IMR-90 (cell line): Measurements from ENCODE around the gene CETN3. TPM values are rescaled to one million over a fixed set of nuclear protein-coding genes. Genes with fewer than 3 reads are reported as not detected.

Experiments used
- ATAC-seq: fragments of 200-7000 bp; cut with Tn5 transposase; 2 replicates; pipeline ENCODE4 v1.9.1; 2020; ENCODE audit warnings: low read depth, mild to moderate bottlenecking, moderate library complexity
- BruUV-seq: library from RNA; stranded (reverse); fragments of 400-500 nt; replicated peaks from 2 replicates; lab custom pipeline; 2021; lab: Mats Ljungman, UMichigan
- CTCF ChIA-PET: fragments of 300-600 bp; formaldehyde crosslinking; extraction: SDS; loops from one replicate; lab custom pipeline; 2021; ENCODE audit warnings: antibody characterized with exemption; lab: Yijun Ruan, JAX
- POLR2A ChIA-PET: fragments of 300-600 bp; sonication (Branson Sonifier 250); formaldehyde crosslinking; loops from one replicate; lab custom pipeline; 2022; ENCODE audit warnings: antibody characterized with exemption; ENCODE audit not compliant: unreplicated experiment; lab: Charles Lee
- DNase-seq: peaks from one replicate; pipeline ENCODE4 v3.0.0; 2013
- H2AFZ ChIP-seq: replicated peaks from 2 replicates; pipeline ENCODE3; 2013; ENCODE audit warnings: low read length, mild to moderate bottlenecking; ENCODE audit not compliant: poor library complexity
- H2AK5ac ChIP-seq: 2 replicates; pipeline ENCODE4 v1.6.1; 2013; ENCODE audit warnings: low read depth, low read length, inconsistent platforms
- H2AK9ac ChIP-seq: replicated peaks from 2 replicates; pipeline ENCODE3; 2013; ENCODE audit warnings: mild to moderate bottlenecking, low read depth, low read length, moderate library complexity; ENCODE audit not compliant: poor library complexity
- H2BK120ac ChIP-seq: 2 replicates; pipeline ENCODE4 v1.6.1; 2013; ENCODE audit warnings: low read depth, low read length, inconsistent platforms
- H2BK15ac ChIP-seq: 3 replicates; pipeline ENCODE4 v1.6.1; 2013; ENCODE audit warnings: low read depth, low read length, inconsistent platforms
- H2BK20ac ChIP-seq: 2 replicates; pipeline ENCODE4 v1.6.1; 2013; ENCODE audit warnings: low read depth, mild to moderate bottlenecking, inconsistent platforms, low read length, moderate library complexity
- H2BK5ac ChIP-seq: 2 replicates; pipeline ENCODE4 v1.6.1; 2013; ENCODE audit warnings: mild to moderate bottlenecking, low read depth, low read length, inconsistent platforms; ENCODE audit not compliant: poor library complexity, severe bottlenecking
- H3K14ac ChIP-seq: replicated peaks from 2 replicates; pipeline ENCODE4 v1.6.1; 2013; ENCODE audit warnings: low read depth, low read length, inconsistent platforms
- H3K18ac ChIP-seq: 2 replicates; pipeline ENCODE4 v1.6.1; 2013; ENCODE audit warnings: low read depth, low read length, control low read depth
- H3K23ac ChIP-seq: 2 replicates; pipeline ENCODE4 v1.6.1; 2013; ENCODE audit warnings: low read depth, low read length, inconsistent platforms
- H3K27ac ChIP-seq: 2 replicates; pipeline ENCODE4 v1.5.1; 2013; ENCODE audit warnings: mild to moderate bottlenecking, control low read depth, low read length; ENCODE audit not compliant: insufficient read depth
- H3K27me3 ChIP-seq: 2 replicates; pipeline ENCODE4 v1.6.1; 2013; ENCODE audit warnings: low read length; ENCODE audit not compliant: control insufficient read depth, insufficient read depth
- H3K36me3 ChIP-seq: 2 replicates; pipeline ENCODE4 v1.6.1; 2013; ENCODE audit warnings: low read length, mixed read lengths; ENCODE audit not compliant: control insufficient read depth, insufficient read depth
- H3K4ac ChIP-seq: 2 replicates; pipeline ENCODE4 v1.6.1; 2013; ENCODE audit warnings: low read depth, low read length, inconsistent platforms
- H3K4me1 ChIP-seq: 2 replicates; pipeline ENCODE4 v1.6.1; 2013; ENCODE audit warnings: low read length, mixed read lengths; ENCODE audit not compliant: control insufficient read depth, insufficient read depth
- H3K4me2 ChIP-seq: 2 replicates; pipeline ENCODE4 v1.6.1; 2013; ENCODE audit warnings: low read depth, mild to moderate bottlenecking, control low read depth, low read length, moderate library complexity
- H3K4me3 ChIP-seq: 2 replicates; pipeline ENCODE4 v1.5.1; 2013; ENCODE audit warnings: low read depth, mild to moderate bottlenecking, control low read depth, low read length, moderate library complexity; ENCODE audit not compliant: insufficient read depth
- H3K56ac ChIP-seq: 2 replicates; pipeline ENCODE4 v1.6.1; 2013; ENCODE audit warnings: low read length, inconsistent platforms; ENCODE audit not compliant: insufficient read depth; ENCODE audit errors: extremely low read depth
- H3K79me1 ChIP-seq, 2 experiments: 2 replicates each; pipeline ENCODE4 v1.6.1; 2013; ENCODE audit warnings: low read length in 2 of 2, inconsistent platforms in 1 of 2, low read depth in 1 of 2
- H3K9ac ChIP-seq: 2 replicates; pipeline ENCODE4 v1.6.1; 2013; ENCODE audit warnings: low read depth, low read length, control low read depth
- H3K9me1 ChIP-seq: 2 replicates; pipeline ENCODE4 v1.6.1; 2013; ENCODE audit warnings: low read length, inconsistent platforms; ENCODE audit not compliant: insufficient read depth
- H3K9me3 ChIP-seq: 2 replicates; pipeline ENCODE4 v1.6.1; 2013; ENCODE audit warnings: low read length; ENCODE audit not compliant: control insufficient read depth, insufficient read depth
- H4K20me1 ChIP-seq: 2 replicates; pipeline ENCODE4 v1.6.1; 2013; ENCODE audit warnings: low read length, inconsistent platforms; ENCODE audit not compliant: insufficient read depth
- H4K5ac ChIP-seq: 2 replicates; pipeline ENCODE4 v1.6.1; 2013; ENCODE audit warnings: mild to moderate bottlenecking, low read depth, low read length, control low read depth
- H4K8ac ChIP-seq, 2 experiments: 2 replicates each; pipeline ENCODE4 v1.6.1; 2013; ENCODE audit warnings: low read depth in 2 of 2, low read length in 2 of 2, control low read depth in 1 of 2, inconsistent platforms in 1 of 2
- H4K91ac ChIP-seq: 2 replicates; pipeline ENCODE4 v1.6.1; 2013; ENCODE audit warnings: low read depth, low read length, inconsistent platforms; ENCODE audit not compliant: insufficient read depth
- CEBPB ChIP-seq: IDR thresholded peaks from 2 replicates; pipeline ENCODE4 v1.6.1; 2012; ENCODE audit warnings: low read depth, low read length, improper control_type of control experiment
- CHD1 ChIP-seq: IDR thresholded peaks from 2 replicates; pipeline ENCODE4 v1.6.1; 2012; ENCODE audit warnings: low read depth, low read length, improper control_type of control experiment
- FOS ChIP-seq: fragments of 150-350 bp; IDR thresholded peaks from 2 replicates; pipeline ENCODE4 v1.6.1; 2016; ENCODE audit warnings: low read depth, low read length
- MAFK ChIP-seq: IDR thresholded peaks from 2 replicates; pipeline ENCODE4 v1.6.1; 2012; ENCODE audit warnings: low read depth, low read length, improper control_type of control experiment
- MAZ ChIP-seq: IDR thresholded peaks from 2 replicates; pipeline ENCODE4 v1.6.1; 2012; ENCODE audit warnings: low read depth, mild to moderate bottlenecking, low read length, improper control_type of control experiment, moderate library complexity, borderline replicate concordance
- NFE2L2 ChIP-seq: fragments of 150-350 bp; IDR thresholded peaks from 2 replicates; pipeline ENCODE4 v1.6.1; 2016; ENCODE audit warnings: low read depth, mild to moderate bottlenecking, low read length
- POLR2A ChIP-seq: IDR thresholded peaks from 2 replicates; pipeline ENCODE4 v1.6.1; 2012; ENCODE audit warnings: mild to moderate bottlenecking, low read depth, low read length
- SMC3 ChIP-seq: fragments of 150-350 bp; IDR thresholded peaks from 2 replicates; pipeline ENCODE4 v1.6.1; 2016; ENCODE audit warnings: low read depth, mild to moderate bottlenecking, antibody characterized with exemption, low read length, moderate library complexity
- WGBS, 2 experiments: methylation state at CpG; one replicate each; pipeline versions ENCODE4 v1.1.5 to v1.1.7; 2013; ENCODE audit warnings: missing lambda C conversion rate in 2 of 2; ENCODE audit not compliant: insufficient read length in 1 of 2; ENCODE audit errors: extremely low coverage in 2 of 2; 5-methylcytosine and 5-hydroxymethylcytosine counted together
- dilution Hi-C: fragments of 300-500 bp; cut with HindIII; formaldehyde crosslinking; loops from one replicate; pipeline ENCODE4 v1.14.3; 2018; ENCODE audit warnings: low sequenced_read_pairs; ENCODE audit not compliant: unreplicated experiment
- in situ Hi-C: fragments of 300-500 bp; cut with MboI; formaldehyde crosslinking; loops from 3 replicates; pipeline ENCODE4 v1.14.3; 2019; ENCODE audit warnings: low sequenced_read_pairs, inconsistent platforms, mixed read lengths
- intact Hi-C: fragments of 100-400 bp; cut with micrococcal nuclease; formaldehyde crosslinking; loops from 2 replicates; pipeline ENCODE4 v1.10.0; 2022
- polyA plus RNA-seq, 3 experiments: library from polyadenylated mRNA; depleted of rRNA; stranded (reverse); fragments of >200 nt; gene quantifications; 2 replicates each; pipeline ENCODE4 v1.2.3, GENCODE V29; 2012; ENCODE audit warnings: low replicate concordance in 1 of 3
- total RNA-seq: library from RNA; depleted of rRNA; stranded (reverse); fragments of >200 nt; gene quantifications from 2 replicates; pipeline ENCODE4 v1.2.3, GENCODE V29; 2012

Gene CETN3
- total and polyA plus RNA-seq, 2 of the 4 experiments (the other 2 are of a cell fraction) = 1.1 to 6.5 TPM

DNA sequence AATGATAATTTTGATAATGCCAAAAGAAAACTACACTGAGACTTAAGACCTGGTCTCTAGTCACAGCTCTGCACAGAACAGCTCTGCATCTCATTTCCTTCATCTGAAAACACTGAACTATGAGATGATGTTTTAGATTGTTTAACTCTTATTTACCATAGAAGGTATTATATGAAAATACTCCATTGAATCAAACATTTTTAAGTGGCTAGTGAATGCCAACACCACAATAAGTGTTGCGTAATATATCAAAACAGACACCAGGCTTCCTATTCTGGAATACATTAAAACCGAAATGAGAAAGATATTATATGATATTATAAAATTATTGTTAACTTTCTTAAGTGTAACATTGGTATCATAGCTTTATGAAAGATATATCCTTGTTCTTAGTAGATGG, 14.6 kb downstream of the CETN3 start:
- Histone ChIP-seq H3K14ac (no peak overlapping the region), H2BK15ac (no peak overlapping the region), H3K4me1 (peaks cover 2% of the 10 kb centered on the region; the same call in 1 of the 2 replicates), H4K20me1 (no peaks in the 10 kb centered on the region), H2BK5ac (no peak overlapping the region), H3K4me3 (no peak overlapping the region), H3K27ac (no peak overlapping the region), H3K23ac (no peak overlapping the region), H4K5ac (no peak overlapping the region), H3K36me3 (peaks cover 4% of the 10 kb centered on the region), H3K27me3 (no peaks in the 10 kb centered on the region), H3K9me3 (no peaks in the 10 kb centered on the region), H2AFZ (no peak overlapping the region), H2BK20ac (no peak overlapping the region), H3K9ac (no peak overlapping the region), H2AK5ac (no peak overlapping the region), H3K4me2 (no peak overlapping the region), H2BK120ac (no peak overlapping the region), H2AK9ac (no peak overlapping the region), H4K8ac (no peak overlapping the region), H3K9me1 (no peaks in the 10 kb centered on the region), H3K56ac (no peak overlapping the region), H3K79me1 (no peaks in the 10 kb centered on the region), H3K18ac (no peak overlapping the region), H4K91ac (no peak overlapping the region), H3K4ac (no peak overlapping the region)
- DNase-seq (no peak), ATAC-seq (no peak)
- BruUV-seq = no TSS peak
- POLR2A ChIA-PET = no interaction called here
- dilution Hi-C loops = no loop called here
- CTCF ChIA-PET = no interaction called here
- in situ Hi-C loops = no loop called here
- intact Hi-C loops = no loop called here
- no CpG with 5 or more reads among the region's 2 CpGs for WGBS, 2 experiments
- TF ChIP-seq MAZ (no peak), SMC3 (no peak), POLR2A (no peak), FOS (no peak), CHD1 (no peak), MAFK (no peak), NFE2L2 (no peak), CEBPB (peak; percentile 95)
